A549 (cell line): ENCODE data around the gene CCL19. TPM values are rescaled to one million over a fixed set of nuclear protein-coding genes. Genes with fewer than 3 reads are reported as not detected.

Experiments used
- ATAC-seq, 2 experiments: fragments of 200-7000 bp in 1 of 2; fragments of >200 bp in 1 of 2; cut with Nextera tagmentation in 1 of 2; cut with Tn5 transposase in 1 of 2; 3 replicates each; pipeline versions ENCODE4 v1.8.0 to v1.9.1; 2018 to 2020; ENCODE audit warnings: mild to moderate bottlenecking in 1 of 2, moderate library complexity in 1 of 2
- CTCF ChIA-PET: fragments of 300-600 bp; sonication (Branson Sonifier 250); formaldehyde crosslinking; extraction: SDS; loops from one replicate; lab custom pipeline; 2021; ENCODE audit warnings: antibody characterized with exemption, inconsistent platforms; lab: Yijun Ruan, JAX
- POLR2A ChIA-PET: fragments of 350-600 bp; formaldehyde crosslinking; extraction: SDS; loops from one replicate; lab custom pipeline; 2021; ENCODE audit warnings: antibody characterized with exemption, inconsistent platforms; lab: Yijun Ruan, JAX
- DNase-seq, 2 experiments: peaks; one replicate each; pipeline versions ENCODE4 v3.0.0 to v3.0.0-alpha.2; 2011 to 2016; ENCODE audit warnings: low read depth in 1 of 2, low spot score in 1 of 2
- FAIRE-seq: peaks from 2 replicates; lab custom pipeline; 2011; peaks lifted over from hg19 to GRCh38; lab: Jason Lieb, UNC
- H3K27ac ChIP-seq, 2 experiments: fragments of >200 bp; sonication (Bioruptor Twin); formaldehyde crosslinking; 3 replicates each; pipeline ENCODE4 v1.5.1; 2016 to 2017
- H3K4me1 ChIP-seq: fragments of >200 bp; sonication (Bioruptor Twin); formaldehyde crosslinking; 3 replicates; pipeline ENCODE4 v1.6.1; 2016
- H3K4me2 ChIP-seq: fragments of >200 bp; sonication (Bioruptor Twin); formaldehyde crosslinking; 3 replicates; pipeline ENCODE4 v1.6.1; 2016
- H3K4me3 ChIP-seq: fragments of >200 bp; sonication (Bioruptor Twin); formaldehyde crosslinking; 3 replicates; pipeline ENCODE4 v1.5.1; 2016
- H3K9me3 ChIP-seq: fragments of >200 bp; sonication (Bioruptor Twin); formaldehyde crosslinking; 3 replicates; pipeline ENCODE4 v1.6.1; 2016
- ATOH8 ChIP-seq: fragments of 250-450 bp; sonication (Bioruptor Pico); IDR thresholded peaks from 2 replicates; pipeline ENCODE4 v1.5.0; 2020; ENCODE audit warnings: low read depth, mild to moderate bottlenecking, moderate library complexity
- CBX2 ChIP-seq: fragments of 200-600 bp; sonication (generic); IDR thresholded peaks from 2 replicates; pipeline ENCODE4 v1.6.1; 2016; ENCODE audit warnings: low read depth, mild to moderate bottlenecking, borderline replicate concordance
- CBX8 ChIP-seq: fragments of 200-600 bp; sonication (generic); IDR thresholded peaks from 2 replicates; pipeline ENCODE4 v1.6.1; 2016
- CHD2 ChIP-seq: fragments of 150-350 bp; IDR thresholded peaks from 2 replicates; pipeline ENCODE4 v1.6.1; 2014; ENCODE audit warnings: low read length; ENCODE audit not compliant: partially characterized antibody
- CHD4 ChIP-seq: fragments of 200-600 bp; sonication (generic); IDR thresholded peaks from 2 replicates; pipeline ENCODE4 v1.6.1; 2016; ENCODE audit warnings: antibody characterized with exemption, mild to moderate bottlenecking, borderline replicate concordance
- EHF ChIP-seq: fragments of 250-450 bp; sonication (Bioruptor Pico); IDR thresholded peaks from 2 replicates; pipeline ENCODE4 v1.5.0; 2020; ENCODE audit warnings: mild to moderate bottlenecking
- EHMT2 ChIP-seq: fragments of 200-600 bp; sonication (generic); IDR thresholded peaks from 2 replicates; pipeline ENCODE4 v1.6.1; 2016; ENCODE audit warnings: antibody characterized with exemption, low read depth, mild to moderate bottlenecking, moderate library complexity
- ELK1 ChIP-seq: fragments of 150-350 bp; IDR thresholded peaks from 2 replicates; pipeline ENCODE4 v1.6.1; 2014; ENCODE audit warnings: low read depth, mild to moderate bottlenecking, low read length
- EP300 ChIP-seq, 2 experiments: fragments of >200 bp; sonication (Bioruptor Twin); formaldehyde crosslinking; IDR thresholded peaks; 2 replicates in 1 of 2; 3 replicates in 1 of 2; pipeline ENCODE4 v1.6.1; 2016 to 2017
- ESRRA ChIP-seq: fragments of 150-350 bp; IDR thresholded peaks from 2 replicates; pipeline ENCODE4 v1.6.1; 2014; ENCODE audit warnings: mild to moderate bottlenecking, low read length, borderline replicate concordance
- FOSB ChIP-seq: fragments of 250-450 bp; sonication (Bioruptor Pico); IDR thresholded peaks from 2 replicates; pipeline ENCODE4 v1.5.0; 2020; ENCODE audit warnings: mild to moderate bottlenecking, moderate library complexity
- FOSL2 ChIP-seq, 2 experiments: fragments of 450-650 bp in 1 of 2; fragments of >200 bp in 1 of 2; sonication (Bioruptor Twin) in 1 of 2; formaldehyde crosslinking; IDR thresholded peaks; 2 replicates each; pipeline versions ENCODE4 v1.5.0 to v1.6.1; 2016 to 2020; ENCODE audit warnings: mild to moderate bottlenecking in 1 of 2, moderate library complexity in 1 of 2
- GATA3 ChIP-seq: IDR thresholded peaks from 2 replicates; pipeline ENCODE4 v1.6.1; 2012; ENCODE audit warnings: borderline replicate concordance
- HDAC2 ChIP-seq: fragments of 200-600 bp; sonication (generic); IDR thresholded peaks from 2 replicates; pipeline ENCODE4 v1.6.1; 2016
- HOXA7 ChIP-seq: fragments of 250-450 bp; sonication (Bioruptor Pico); IDR thresholded peaks from 2 replicates; pipeline ENCODE4 v1.5.0; 2020; ENCODE audit warnings: mild to moderate bottlenecking, moderate library complexity
- HOXB13 ChIP-seq: fragments of 250-450 bp; sonication (Bioruptor Pico); IDR thresholded peaks from 2 replicates; pipeline ENCODE4 v1.5.0; 2020; ENCODE audit warnings: low read depth, mild to moderate bottlenecking, moderate library complexity
- HOXB5 ChIP-seq: fragments of 250-450 bp; sonication (Bioruptor Pico); IDR thresholded peaks from 2 replicates; pipeline ENCODE4 v1.5.0; 2020; ENCODE audit warnings: mild to moderate bottlenecking, moderate library complexity
- JUNB ChIP-seq: fragments of >200 bp; sonication (Bioruptor Twin); formaldehyde crosslinking; IDR thresholded peaks from 2 replicates; pipeline ENCODE4 v1.6.1; 2016
- KDM1A ChIP-seq: fragments of 200-600 bp; sonication (generic); IDR thresholded peaks from 2 replicates; pipeline ENCODE4 v1.6.1; 2016; ENCODE audit warnings: low read depth, mild to moderate bottlenecking
- MAFK ChIP-seq: fragments of 450-650 bp; IDR thresholded peaks from 2 replicates; pipeline ENCODE4 v1.6.1; 2014; ENCODE audit not compliant: partially characterized antibody
- NFE2L2 ChIP-seq: fragments of 150-350 bp; conservative IDR thresholded peaks from 2 replicates; pipeline ENCODE4 v1.6.1; 2014; ENCODE audit warnings: low read length
- NPAS2 ChIP-seq: fragments of 250-450 bp; sonication (Bioruptor Pico); IDR thresholded peaks from 2 replicates; pipeline ENCODE4 v1.8.0; 2022; ENCODE audit warnings: mild to moderate bottlenecking, moderate library complexity, borderline replicate concordance
- NR3C1 ChIP-seq: fragments of >200 bp; sonication (Bioruptor Twin); formaldehyde crosslinking; IDR thresholded peaks from 3 replicates; pipeline ENCODE4 v1.6.1; 2017
- PHF8 ChIP-seq: fragments of 200-600 bp; sonication (generic); IDR thresholded peaks from 2 replicates; pipeline ENCODE4 v1.6.1; 2016; ENCODE audit warnings: low read depth, mild to moderate bottlenecking, antibody characterized with exemption, moderate library complexity, borderline replicate concordance
- POLR2A ChIP-seq: IDR thresholded peaks from 2 replicates; pipeline ENCODE4 v1.6.1; 2012; ENCODE audit warnings: mild to moderate bottlenecking, low read length
- RCOR1 ChIP-seq: fragments of 150-350 bp; IDR thresholded peaks from 2 replicates; pipeline ENCODE4 v1.6.1; 2014; ENCODE audit warnings: antibody characterized with exemption, low read length, low read depth
- RNF2 ChIP-seq: fragments of 200-600 bp; sonication (generic); IDR thresholded peaks from 2 replicates; pipeline ENCODE4 v1.6.1; 2016; ENCODE audit warnings: low read depth, mild to moderate bottlenecking, antibody characterized with exemption, moderate library complexity, borderline replicate concordance
- SMC3 ChIP-seq: fragments of >200 bp; sonication (Bioruptor Twin); formaldehyde crosslinking; IDR thresholded peaks from 3 replicates; pipeline ENCODE4 v1.6.1; 2018; ENCODE audit warnings: inconsistent platforms
- SREBF2 ChIP-seq: fragments of 450-650 bp; IDR thresholded peaks from 2 replicates; pipeline ENCODE4 v1.6.1; 2014; ENCODE audit warnings: mild to moderate bottlenecking, moderate library complexity
- TP53 ChIP-seq: fragments of 250-450 bp; sonication (Bioruptor Pico); IDR thresholded peaks from 2 replicates; pipeline ENCODE4 v1.5.0; 2021; ENCODE audit warnings: mild to moderate bottlenecking, moderate library complexity
- ZFP36 ChIP-seq: fragments of 450-650 bp; IDR thresholded peaks from 2 replicates; pipeline ENCODE4 v1.6.1; 2014; ENCODE audit warnings: borderline replicate concordance; ENCODE audit not compliant: partially characterized antibody
- ZNF302 ChIP-seq: fragments of 250-450 bp; sonication (Bioruptor Pico); IDR thresholded peaks from 2 replicates; pipeline ENCODE4 v1.9.0; 2021; ENCODE audit warnings: inconsistent platforms, mild to moderate bottlenecking, moderate library complexity
- ZSCAN20 ChIP-seq: fragments of 250-450 bp; sonication (Bioruptor Pico); IDR thresholded peaks from 2 replicates; pipeline ENCODE4 v1.8.0; 2022; ENCODE audit warnings: mild to moderate bottlenecking, moderate library complexity
- WGBS: methylation state at CpG from one replicate; pipeline ENCODE4 v1.1.6; 2017; ENCODE audit errors: missing lambda C conversion rate; 5-methylcytosine and 5-hydroxymethylcytosine counted together
- polyA plus RNA-seq, 4 experiments: library from polyadenylated mRNA; depleted of rRNA in 3 of 4; stranded (reverse); fragments of >200 nt; fragmentation: RNase III in 1 of 4; extraction: RNeasy Plus Mini Kit Qiagen cat#74134 plus additional on column Dnase treatment in 1 of 4; gene quantifications; 2 replicates in 3 of 4; 3 replicates in 1 of 4; pipeline ENCODE4 v1.2.3, GENCODE V29; 2011 to 2017
- TF ChIP-seq, protein P1 (sequence below): IDR thresholded peaks from 2 replicates; pipeline ENCODE4 v1.6.1; 2012
- TF ChIP-seq, protein P2 (sequence below): fragments of >200 bp; sonication (Bioruptor Twin); formaldehyde crosslinking; IDR thresholded peaks from 2 replicates; pipeline ENCODE4 v1.6.1; 2016
- TF ChIP-seq, protein P3 (sequence below): IDR thresholded peaks from 2 replicates; pipeline ENCODE4 v1.6.1; 2012

Gene CCL19
- polyA plus RNA-seq, 2 of the 4 experiments (the other 2 are of a cell fraction), result not detected

GRCh38 chr9:34652602-34653000, 38.5 kb downstream of the CCL19 start:
- 60% methylated on average over 5 of the region's 5 CpGs for WGBS
- peak overlapping the region; percentile 77 to 89 for H3K27ac ChIP-seq
- H3K4me2 ChIP-seq, result peak overlapping the region; percentile 76
- FAIRE-seq, result no peak
- no peaks in the 10 kb centered on the region for H3K9me3 ChIP-seq
- ATAC-seq, result peak in 1 of 2 experiments; percentile 4; a peak in 2 of 6 replicates
- CTCF ChIA-PET, result interaction anchor here (1.1 to 22.6 kb wide), 4 partner anchors 9 to 23 kb away, joined by 3 to 288 read pairs (median 56); partner anchors contain the start of genes CCL27 and SIGMAR1
- TF ChIP-seq CBX2, result no peak
- no peak for TF ChIP-seq SREBF2
- H3K4me3 ChIP-seq, result peak overlapping the region; percentile 37
- H3K4me1 ChIP-seq, result peaks cover 22% of the 10 kb centered on the region
- no peak for DNase-seq
- POLR2A ChIA-PET, result interaction anchor here (1.8 to 2.1 kb wide), 2 partner anchors 12 to 15 kb away, joined by 6 to 8 read pairs; partner anchors contain the start of gene SIGMAR1

GRCh38 chr9:34651876-34652601, 39.0 kb downstream of the CCL19 start, which contains the start of gene IL11RA:
TSS of gene IL11RA (plus strand) at chr9:34652185. CDS start at chr9:34655218, 3,033 bp downstream.
- Histone ChIP-seq H3K4me2 (peak within 1 kb of the TSS; percentile 76), H3K9me3 (no peaks in the 10 kb centered on the region), H3K4me1 (peaks cover 28% of the 10 kb centered on the region), H3K4me3 (peak within 1 kb of the TSS; percentile 37), H3K27ac (peak within 1 kb of the TSS; percentile 77 to 89)
- CTCF ChIA-PET, result interaction anchor here (0.6 to 22.6 kb wide), 6 partner anchors 9 to 610 kb away, joined by 3 to 288 read pairs (median 4); partner anchors contain the start of genes CCL27 and SIGMAR1
- WGBS, result 0% methylated on average over 15 of the region's 24 CpGs
- POLR2A ChIA-PET, result interaction anchor here (1.0 to 2.1 kb wide), 3 partner anchors 10 to 15 kb away, joined by 3 to 8 read pairs (median 6); partner anchors contain the start of genes CCL27 and SIGMAR1
- FAIRE-seq (no peak), DNase-seq (peak; percentile 89 to 91), ATAC-seq (peak; percentile 81 to 94)
- TF ChIP-seq HDAC2 (no peak), ELK1 (no peak), ZSCAN20 (CRISPR knock-in tag) (no peak), NR3C1 (no peak), ESRRA (no peak), CHD4 (no peak), HOXB13 (CRISPR knock-in tag) (no peak), CBX8 (no peak), ZNF302 (CRISPR knock-in tag) (no peak), RCOR1 (no peak), FOSL2 (IDR thresholded peaks at IDR 0.05) (no peak), FOSL2 (CRISPR knock-in tag; IDR thresholded peaks at IDR 0.05) (0 out of 2 replicates have a peak, but pooled peaks have one; percentile 24), EHMT2 (no peak), EHF (CRISPR knock-in tag) (no peak), HOXB5 (CRISPR knock-in tag) (peak; percentile 69; the same call in 1 of the 2 replicates), JUNB (no peak), TP53 (CRISPR knock-in tag) (no peak), SMC3 (no peak), NFE2L2 (no peak), PHF8 (no peak), NPAS2 (CRISPR knock-in tag) (no peak), ZFP36 (no peak), POLR2A (peak; percentile 55), EP300 (IDR thresholded peaks at IDR 0.05) (no peak), GATA3 (no peak), HOXA7 (CRISPR knock-in tag) (no peak), ATOH8 (CRISPR knock-in tag) (no peak), SREBF2 (no peak), MAFK (no peak), FOSB (CRISPR knock-in tag) (no peak), CHD2 (no peak), KDM1A (no peak), RNF2 (no peak)
- TF ChIP-seq, protein P1, sequence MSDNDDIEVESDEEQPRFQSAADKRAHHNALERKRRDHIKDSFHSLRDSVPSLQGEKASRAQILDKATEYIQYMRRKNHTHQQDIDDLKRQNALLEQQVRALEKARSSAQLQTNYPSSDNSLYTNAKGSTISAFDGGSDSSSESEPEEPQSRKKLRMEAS, result peak; percentile 54; the same call in 1 of the 2 replicates
- TF ChIP-seq, protein P2, sequence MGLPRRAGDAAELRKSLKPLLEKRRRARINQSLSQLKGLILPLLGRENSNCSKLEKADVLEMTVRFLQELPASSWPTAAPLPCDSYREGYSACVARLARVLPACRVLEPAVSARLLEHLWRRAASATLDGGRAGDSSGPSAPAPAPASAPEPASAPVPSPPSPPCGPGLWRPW, result no peak
- TF ChIP-seq, protein P3, sequence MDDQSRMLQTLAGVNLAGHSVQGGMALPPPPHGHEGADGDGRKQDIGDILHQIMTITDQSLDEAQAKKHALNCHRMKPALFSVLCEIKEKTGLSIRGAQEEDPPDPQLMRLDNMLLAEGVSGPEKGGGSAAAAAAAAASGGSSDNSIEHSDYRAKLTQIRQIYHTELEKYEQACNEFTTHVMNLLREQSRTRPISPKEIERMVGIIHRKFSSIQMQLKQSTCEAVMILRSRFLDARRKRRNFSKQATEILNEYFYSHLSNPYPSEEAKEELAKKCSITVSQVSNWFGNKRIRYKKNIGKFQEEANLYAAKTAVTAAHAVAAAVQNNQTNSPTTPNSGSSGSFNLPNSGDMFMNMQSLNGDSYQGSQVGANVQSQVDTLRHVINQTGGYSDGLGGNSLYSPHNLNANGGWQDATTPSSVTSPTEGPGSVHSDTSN, result peak; percentile 92
